Activated naive CD4-positive, alpha-beta T cell treated with anti-CD3 and anti-CD28 coated beads for 36 hours (primary cell): Measurements from ENCODE around the gene CERS6. TPM values are rescaled to one million over a fixed set of nuclear protein-coding genes. Genes with fewer than 3 reads are reported as not detected.

ENCODE experiments used
- CTCF ChIA-PET: fragments of 350-600 bp; sonication (Branson Sonifier 250); formaldehyde crosslinking; loops from one replicate; lab custom pipeline; 2021; ENCODE audit warnings: antibody characterized with exemption; lab: Charles Lee
- DNase-seq: peaks from one replicate; pipeline ENCODE4 v3.0.0-alpha.2; 2020
- H3K27ac Mint-ChIP-seq: one replicate; pipeline ENCODE4 v1.8.0; 2021; ENCODE audit warnings: mild to moderate bottlenecking, mixed read lengths
- H3K27me3 Mint-ChIP-seq: one replicate; pipeline ENCODE4 v1.8.0; 2021; ENCODE audit warnings: low read depth, mixed read lengths
- H3K36me3 Mint-ChIP-seq: one replicate; pipeline ENCODE4 v1.8.0; 2021; ENCODE audit warnings: low read depth, mixed read lengths
- H3K4me1 Mint-ChIP-seq: one replicate; pipeline ENCODE4 v1.8.0; 2021; ENCODE audit warnings: low read depth, mixed read lengths
- H3K4me3 Mint-ChIP-seq: one replicate; pipeline ENCODE4 v1.8.0; 2021; ENCODE audit warnings: mild to moderate bottlenecking, moderate library complexity, mixed read lengths
- H3K9me3 Mint-ChIP-seq: one replicate; pipeline ENCODE4 v1.8.0; 2021; ENCODE audit warnings: mixed read lengths
- intact Hi-C: fragments of 100-400 bp; cut with micrococcal nuclease; formaldehyde crosslinking; loops from one replicate; pipeline ENCODE4 v1.15.1; 2023
- total RNA-seq, 2 experiments: library from RNA; stranded (reverse); gene quantifications; one replicate each; pipeline ENCODE4 v1.2.3, GENCODE V29; 2021

CERS6 gene
- total RNA-seq, 2 experiments from 2014 or later: 9.7 to 10.0 TPM

DNA sequence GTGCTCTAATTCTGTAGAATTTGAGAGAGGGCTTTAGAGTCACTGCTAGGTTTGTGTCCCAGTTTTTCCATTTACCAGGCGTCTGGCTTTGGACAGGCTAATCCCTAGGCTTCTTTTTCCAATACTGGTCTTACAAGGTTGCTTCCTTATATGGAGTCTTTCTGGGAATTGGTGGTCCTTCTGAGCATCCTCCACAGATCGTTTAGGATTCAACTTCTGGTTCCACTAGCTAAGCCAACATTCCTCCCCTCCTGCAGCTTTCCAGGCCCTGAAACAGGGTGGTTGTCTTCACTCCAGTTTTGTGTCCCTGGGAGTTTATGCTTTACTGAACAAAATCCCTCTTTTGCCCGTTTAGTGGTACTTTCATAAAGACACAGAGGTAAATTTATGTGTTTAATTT is 170.6 kb downstream of the CERS6 start:
- Mint-ChIP-seq H3K36me3 (peaks cover 4% of the 10 kb centered on the region), H3K9me3 (no peaks in the 10 kb centered on the region), H3K4me3 (no peak overlapping the region), H3K4me1 (peaks cover 27% of the 10 kb centered on the region), H3K27me3 (no peaks in the 10 kb centered on the region), H3K27ac (no peak overlapping the region)
- DNase-seq: no peak
- intact Hi-C loops: no loop called here
- CTCF ChIA-PET: interaction anchor here (1.8 kb wide), 1 partner anchor 13 kb away, joined by 4 read pairs; no protein-coding TSS in a partner anchor

DNA sequence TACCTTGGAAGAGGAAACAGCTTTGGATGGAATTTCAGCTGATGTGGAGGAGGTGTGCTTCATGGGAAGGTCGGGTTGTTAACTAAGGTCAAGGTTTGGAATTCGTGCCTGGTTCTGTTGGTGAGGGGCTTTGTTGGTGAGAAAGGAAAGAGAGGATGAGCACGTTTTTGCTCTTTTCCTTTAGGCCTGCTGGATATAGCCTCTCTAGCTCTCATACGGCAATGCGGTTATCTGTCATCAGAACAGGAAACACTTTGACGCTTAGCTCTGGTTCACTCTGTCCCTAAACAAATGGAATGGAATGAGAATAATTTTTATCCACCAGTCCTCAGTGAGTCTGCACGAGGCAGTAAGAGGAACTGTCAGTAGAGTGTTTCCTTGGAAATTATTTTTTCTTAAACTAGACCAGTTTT is 176.6 kb downstream of the CERS6 start:
- Mint-ChIP-seq H3K4me1 (peaks cover 17% of the 10 kb centered on the region), H3K27ac (no peak overlapping the region), H3K27me3 (no peaks in the 10 kb centered on the region), H3K9me3 (no peaks in the 10 kb centered on the region), H3K4me3 (no peak overlapping the region), H3K36me3 (peaks cover 9% of the 10 kb centered on the region)
- CTCF ChIA-PET: interaction anchor here (0.7 kb wide), 2 partner anchors 9 to 174 kb away, joined by 5 to 7 read pairs; no protein-coding TSS in a partner anchor
- no peak for DNase-seq
- intact Hi-C loops: no loop called here

DNA sequence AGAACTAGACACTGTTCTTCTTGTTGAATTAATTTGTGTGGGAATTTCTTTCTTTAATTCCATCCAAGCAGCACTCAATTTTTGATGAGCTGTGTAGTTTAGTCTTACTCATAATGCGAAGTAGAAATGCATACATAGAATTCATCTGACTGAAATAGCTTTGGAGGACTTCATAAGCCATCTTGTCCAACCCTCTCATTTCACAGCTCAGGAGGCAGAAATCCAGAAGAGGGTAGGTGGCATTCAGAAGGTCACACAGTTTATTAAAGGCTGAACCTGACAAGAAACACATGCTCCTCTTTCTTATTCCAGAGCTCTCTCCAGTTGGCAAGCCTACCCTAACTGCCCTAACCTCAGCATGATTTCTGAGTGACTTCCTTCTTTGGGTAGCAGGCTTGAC is 177.1 kb downstream of the CERS6 start:
- Mint-ChIP-seq H3K4me3 (no peak overlapping the region), H3K27me3 (no peaks in the 10 kb centered on the region), H3K36me3 (peaks cover 9% of the 10 kb centered on the region), H3K27ac (no peak overlapping the region), H3K9me3 (no peaks in the 10 kb centered on the region), H3K4me1 (peaks cover 13% of the 10 kb centered on the region)
- CTCF ChIA-PET: interaction anchor here (0.7 kb wide), 2 partner anchors 10 to 175 kb away, joined by 5 to 7 read pairs; no protein-coding TSS in a partner anchor
- DNase-seq: no peak
- intact Hi-C loops: no loop called here

DNA sequence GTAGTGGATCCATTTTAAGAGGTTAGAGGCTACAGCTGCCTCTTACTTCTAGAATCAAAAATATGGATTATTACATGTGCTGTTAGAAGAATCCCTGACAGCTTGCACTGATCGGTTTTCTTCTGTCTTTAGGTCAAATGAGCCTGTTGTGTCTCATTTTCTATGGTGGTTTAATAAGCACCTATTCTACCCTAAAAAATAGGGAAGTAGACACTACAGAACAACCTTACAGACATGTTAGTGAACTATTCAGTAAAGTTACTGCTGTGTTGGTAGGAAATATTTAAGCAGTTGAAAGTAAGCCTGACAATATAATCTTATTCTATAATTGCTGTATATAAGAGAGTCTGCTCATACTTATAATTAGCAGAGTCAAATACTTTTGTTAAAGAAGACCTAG is 177.8 kb downstream of the CERS6 start:
- Mint-ChIP-seq H3K4me1 (peaks cover 15% of the 10 kb centered on the region), H3K4me3 (no peak overlapping the region), H3K9me3 (no peaks in the 10 kb centered on the region), H3K36me3 (peaks cover 9% of the 10 kb centered on the region), H3K27ac (no peak overlapping the region), H3K27me3 (no peaks in the 10 kb centered on the region)
- intact Hi-C loops: loop anchor here (2.0 kb wide), 1 partner anchor 287 kb away; no protein-coding TSS in a partner anchor
- CTCF ChIA-PET: no interaction called here
- DNase-seq: no peak

DNA sequence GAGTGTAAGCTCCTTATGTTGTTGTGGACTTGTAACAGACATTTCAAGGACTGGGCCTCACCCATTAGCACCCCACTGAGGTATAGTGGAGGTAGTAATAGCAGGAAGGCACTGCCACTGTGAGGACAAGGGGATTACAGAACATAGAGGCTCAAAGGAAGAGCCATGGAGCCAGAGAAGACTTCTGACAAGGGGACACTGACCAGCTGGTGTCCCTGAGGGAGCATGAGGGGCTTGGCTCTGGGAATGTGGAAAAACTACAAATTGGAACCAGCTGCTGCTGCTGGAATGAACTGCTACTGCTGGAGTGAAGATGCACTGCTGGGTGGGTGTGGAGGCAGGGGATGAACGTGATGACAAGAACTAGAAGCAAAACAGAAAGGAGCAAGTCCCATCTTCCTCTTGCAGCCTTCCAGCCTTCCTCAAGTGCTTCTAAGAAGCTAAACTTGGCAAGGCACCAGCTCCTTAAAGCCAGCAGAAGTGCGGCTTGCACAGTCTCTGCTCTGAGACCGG is 179.0 kb downstream of the CERS6 start:
- CTCF ChIA-PET: interaction anchor here (1.0 kb wide), 1 partner anchor 20 kb away, joined by 3 read pairs; no protein-coding TSS in a partner anchor
- no peaks in the 10 kb centered on the region for H3K27me3 Mint-ChIP-seq
- H3K27ac Mint-ChIP-seq: no peak overlapping the region
- no peak for DNase-seq
- no peaks in the 10 kb centered on the region for H3K9me3 Mint-ChIP-seq
- H3K36me3 Mint-ChIP-seq: peaks cover 5% of the 10 kb centered on the region
- H3K4me1 Mint-ChIP-seq: peaks cover 17% of the 10 kb centered on the region
- intact Hi-C loops: loop anchor here (2.0 kb wide), 1 partner anchor 288 kb away; no protein-coding TSS in a partner anchor
- H3K4me3 Mint-ChIP-seq: no peak overlapping the region

DNA sequence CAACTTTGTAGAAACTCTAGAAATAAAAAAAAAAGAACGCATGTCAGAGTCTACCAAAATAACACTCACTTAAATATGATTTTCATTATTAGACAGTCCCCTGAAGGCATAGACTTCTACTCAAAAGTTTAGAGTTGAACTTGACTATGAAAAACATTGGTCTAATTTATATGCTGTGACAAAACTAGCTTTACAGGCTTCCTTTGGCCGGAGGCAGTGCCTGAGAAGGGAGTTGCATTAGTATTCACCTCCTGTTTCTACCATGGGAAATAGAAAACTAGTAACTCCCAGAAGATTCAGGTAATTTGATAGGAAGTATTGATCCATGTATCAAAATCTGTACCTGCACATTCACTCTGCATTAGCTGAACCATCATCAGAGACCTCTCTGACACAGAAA is 182.9 kb downstream of the CERS6 start:
- intact Hi-C loops: no loop called here
- Mint-ChIP-seq H3K4me3 (no peak overlapping the region), H3K36me3 (peaks cover 9% of the 10 kb centered on the region), H3K9me3 (no peaks in the 10 kb centered on the region), H3K27ac (no peak overlapping the region), H3K27me3 (no peaks in the 10 kb centered on the region), H3K4me1 (peaks cover 15% of the 10 kb centered on the region)
- no peak for DNase-seq
- CTCF ChIA-PET: interaction anchor here (1.0 kb wide), 1 partner anchor 14 kb away, joined by 5 read pairs; no protein-coding TSS in a partner anchor

DNA sequence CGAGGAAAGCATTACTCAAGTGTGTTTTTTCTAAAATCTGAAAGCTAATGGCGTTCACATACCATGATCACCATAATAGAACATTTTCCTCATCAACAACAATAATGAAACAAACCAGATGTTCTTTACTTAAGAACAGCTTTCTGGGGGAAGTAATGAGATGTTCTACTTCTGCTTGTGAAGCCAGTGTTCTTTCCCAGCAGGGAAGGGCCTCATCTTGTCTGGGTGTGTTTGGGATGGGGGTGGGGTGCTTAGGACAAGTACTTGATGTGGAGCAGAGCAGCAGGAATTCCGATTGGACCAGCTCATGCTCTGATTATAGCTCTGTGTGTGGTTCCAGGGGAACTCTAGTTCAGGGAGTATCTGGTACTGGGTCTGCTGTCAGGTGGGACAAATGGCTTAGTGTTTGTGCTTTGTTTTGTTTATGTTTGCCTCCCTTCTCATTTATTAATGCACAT is 183.4 kb downstream of the CERS6 start:
- no peaks in the 10 kb centered on the region for H3K9me3 Mint-ChIP-seq
- intact Hi-C loops: no loop called here
- no peak overlapping the region for H3K27ac Mint-ChIP-seq
- no peaks in the 10 kb centered on the region for H3K27me3 Mint-ChIP-seq
- H3K36me3 Mint-ChIP-seq: peaks cover 12% of the 10 kb centered on the region
- no peak for DNase-seq
- no peak overlapping the region for H3K4me3 Mint-ChIP-seq
- CTCF ChIA-PET: interaction anchor here (1.0 kb wide), 1 partner anchor 14 kb away, joined by 5 read pairs; no protein-coding TSS in a partner anchor
- H3K4me1 Mint-ChIP-seq: peaks cover 18% of the 10 kb centered on the region

DNA sequence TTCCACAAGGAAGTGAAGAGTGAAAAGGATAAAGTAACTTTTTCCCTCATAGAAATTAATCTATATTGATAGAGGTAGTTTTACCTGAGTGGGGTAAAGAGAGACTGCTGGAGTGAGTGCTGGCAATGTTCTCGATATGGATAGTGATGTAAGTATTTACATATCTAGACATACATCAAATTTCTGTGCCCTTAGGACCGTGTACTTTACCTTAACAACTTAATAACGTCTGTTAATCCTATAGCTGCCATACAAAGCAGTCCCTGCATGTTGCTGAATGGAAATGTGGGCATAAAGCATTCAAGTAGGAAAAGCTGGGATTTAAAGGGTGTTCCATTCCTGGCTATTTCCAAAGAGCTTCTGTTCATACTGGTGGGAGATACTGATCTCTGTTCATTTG is 184.0 kb downstream of the CERS6 start:
- no peak overlapping the region for H3K4me3 Mint-ChIP-seq
- intact Hi-C loops: no loop called here
- peaks cover 18% of the 10 kb centered on the region for H3K4me1 Mint-ChIP-seq
- no peak for DNase-seq
- CTCF ChIA-PET: no interaction called here
- H3K9me3 Mint-ChIP-seq: no peaks in the 10 kb centered on the region
- H3K27me3 Mint-ChIP-seq: no peaks in the 10 kb centered on the region
- no peak overlapping the region for H3K27ac Mint-ChIP-seq
- H3K36me3 Mint-ChIP-seq: peaks cover 13% of the 10 kb centered on the region

DNA sequence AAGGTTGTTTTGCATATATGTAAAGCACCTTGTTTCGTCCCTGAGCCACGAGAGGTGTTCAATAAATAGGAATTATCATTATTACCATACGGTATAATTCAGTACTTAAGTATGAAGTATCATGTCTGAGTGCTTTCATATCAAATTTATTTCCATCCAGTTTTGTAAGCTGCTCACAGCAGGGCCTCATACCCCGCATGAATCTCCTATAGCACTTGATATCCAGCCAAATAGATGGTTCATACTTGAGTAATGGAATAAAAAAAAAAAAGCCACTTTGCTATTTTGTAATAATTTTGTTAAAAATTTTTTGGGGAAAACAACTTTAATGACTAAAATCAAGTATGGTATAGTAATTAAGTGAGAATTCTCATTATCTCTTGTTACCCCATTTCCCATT is 185.6 kb downstream of the CERS6 start:
- Mint-ChIP-seq H3K27me3 (no peaks in the 10 kb centered on the region), H3K27ac (no peak overlapping the region), H3K4me3 (no peak overlapping the region), H3K9me3 (no peaks in the 10 kb centered on the region), H3K4me1 (peaks cover 22% of the 10 kb centered on the region), H3K36me3 (peaks cover 11% of the 10 kb centered on the region)
- intact Hi-C loops: no loop called here
- DNase-seq: no peak
- CTCF ChIA-PET: no interaction called here

DNA sequence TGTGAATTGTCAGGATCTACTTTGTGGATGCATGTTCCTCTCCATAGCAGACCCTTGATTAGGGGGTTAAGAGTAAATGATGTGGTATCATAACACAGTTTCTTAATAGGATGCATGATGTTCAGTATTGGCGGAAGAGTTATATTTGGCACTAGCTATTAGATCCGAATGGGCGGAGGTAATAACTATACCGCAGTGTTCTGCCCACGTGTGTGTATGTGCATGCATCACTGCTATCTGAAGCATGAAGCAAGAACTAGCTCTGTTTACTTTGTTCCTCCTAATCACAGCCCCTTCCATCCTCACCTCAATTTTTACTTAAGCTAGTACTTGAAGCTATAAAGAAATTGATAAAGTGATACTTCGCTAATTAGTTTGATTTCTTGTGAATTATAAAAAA is 186.8 kb downstream of the CERS6 start:
- no peak for DNase-seq
- Mint-ChIP-seq H3K9me3 (no peaks in the 10 kb centered on the region), H3K4me3 (no peak overlapping the region), H3K27me3 (no peaks in the 10 kb centered on the region), H3K36me3 (peaks cover 10% of the 10 kb centered on the region), H3K27ac (no peak overlapping the region), H3K4me1 (peaks cover 23% of the 10 kb centered on the region)
- intact Hi-C loops: no loop called here
- CTCF ChIA-PET: interaction anchor here (0.6 kb wide), 1 partner anchor 324 kb away, joined by 3 read pairs; no protein-coding TSS in a partner anchor

DNA sequence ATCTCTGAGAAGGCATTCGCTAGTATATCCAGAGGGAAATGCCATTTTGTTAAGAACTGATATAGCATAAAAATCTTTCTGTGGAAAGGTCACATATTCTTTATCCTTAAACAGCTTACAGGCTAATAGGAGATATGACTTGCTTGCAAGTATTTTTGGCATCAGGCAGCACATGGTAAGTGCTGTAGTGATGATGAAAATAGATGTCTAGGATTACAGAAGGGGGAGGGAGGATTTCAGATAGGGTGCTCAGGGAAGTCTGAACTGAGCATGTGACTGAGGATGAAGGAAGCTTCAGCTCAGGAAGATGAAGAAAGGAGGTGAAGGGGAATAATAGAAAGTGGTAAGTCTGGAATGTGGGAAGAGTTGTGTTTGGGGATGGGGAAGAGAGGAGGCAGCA is 187.9 kb downstream of the CERS6 start:
- Mint-ChIP-seq H3K9me3 (no peaks in the 10 kb centered on the region), H3K27me3 (no peaks in the 10 kb centered on the region), H3K36me3 (peaks cover 10% of the 10 kb centered on the region), H3K4me1 (peaks cover 21% of the 10 kb centered on the region), H3K4me3 (no peak overlapping the region), H3K27ac (no peak overlapping the region)
- intact Hi-C loops: no loop called here
- CTCF ChIA-PET: no interaction called here
- DNase-seq: no peak

DNA sequence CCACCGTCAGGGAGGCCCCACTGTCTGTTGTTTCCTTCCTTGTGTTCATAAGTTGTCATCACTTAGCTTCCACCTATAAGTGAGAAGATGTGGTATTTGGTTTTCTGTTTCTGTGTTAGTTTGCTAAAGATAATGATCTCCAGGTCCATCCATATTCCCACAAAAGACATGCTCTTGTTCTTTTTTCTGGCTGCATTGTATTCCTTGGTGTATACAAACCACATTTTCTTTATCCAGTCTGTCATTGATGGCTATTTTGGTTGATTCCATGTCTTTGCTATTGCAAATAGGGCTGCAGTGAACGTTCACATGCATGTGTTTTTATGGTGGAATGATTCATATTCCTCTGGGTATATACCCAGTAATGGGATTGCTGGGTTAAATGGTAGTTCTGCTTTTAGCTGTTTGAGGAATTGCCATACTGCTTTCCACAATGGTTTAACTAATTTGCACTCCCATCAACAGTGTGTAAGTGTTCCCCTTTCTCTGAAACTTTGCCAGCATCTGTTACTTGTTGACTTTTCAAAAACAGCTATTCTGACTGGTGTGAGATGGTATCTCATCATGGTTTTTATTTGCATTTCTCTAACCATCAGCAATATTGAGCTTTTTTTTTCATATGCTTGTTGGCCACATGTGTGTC is 189.7 kb downstream of the CERS6 start:
- intact Hi-C loops: loop anchor here (5.0 kb wide), 1 partner anchor 154 kb away; no protein-coding TSS in a partner anchor

More for the DNA sequence above, 189.7 kb downstream of the CERS6 start:
- Mint-ChIP-seq H3K4me3 (no peak overlapping the region), H3K9me3 (no peaks in the 10 kb centered on the region), H3K27me3 (no peaks in the 10 kb centered on the region), H3K27ac (no peak overlapping the region), H3K4me1 (peaks cover 23% of the 10 kb centered on the region), H3K36me3 (peaks cover 10% of the 10 kb centered on the region)
- no peak for DNase-seq
- CTCF ChIA-PET: interaction anchor here (0.6 kb wide), 1 partner anchor 60 kb away, joined by 4 read pairs; no protein-coding TSS in a partner anchor
